ENCODE data around the gene PTH2. TPM values are rescaled to one million over a fixed set of nuclear protein-coding genes. Genes with fewer than 3 reads are reported as not detected.
"Not testable (repeated sequence)": the region's sequence is repeated elsewhere in the genome, so short reads cannot be mapped to it uniquely, and the experiment has no call there.

PTH2 gene
- total RNA-seq, 1 donor from 2014 or later, result not detected

DNA sequence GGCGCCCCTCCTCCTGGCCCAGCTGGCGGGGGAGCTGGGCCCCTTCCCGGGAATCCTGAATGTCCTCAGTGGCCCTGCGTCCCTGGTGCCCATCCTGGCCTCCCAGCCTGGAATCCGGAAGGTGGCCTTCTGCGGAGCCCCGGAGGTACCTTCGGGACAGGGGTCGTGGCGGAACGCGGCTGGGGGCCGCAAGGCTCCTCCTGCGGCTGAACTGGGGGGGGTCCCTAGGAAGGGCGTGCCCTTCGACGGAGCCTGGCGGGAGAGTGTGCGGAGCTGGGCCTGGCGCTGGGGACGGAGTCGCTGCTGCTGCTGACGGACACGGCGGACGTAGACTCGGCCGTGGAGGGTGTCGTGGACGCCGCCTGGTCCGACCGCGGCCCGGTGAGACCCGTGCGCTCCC is 38.4 kb upstream of the PTH2 start:
- TF ChIP-seq, protein P1, sequence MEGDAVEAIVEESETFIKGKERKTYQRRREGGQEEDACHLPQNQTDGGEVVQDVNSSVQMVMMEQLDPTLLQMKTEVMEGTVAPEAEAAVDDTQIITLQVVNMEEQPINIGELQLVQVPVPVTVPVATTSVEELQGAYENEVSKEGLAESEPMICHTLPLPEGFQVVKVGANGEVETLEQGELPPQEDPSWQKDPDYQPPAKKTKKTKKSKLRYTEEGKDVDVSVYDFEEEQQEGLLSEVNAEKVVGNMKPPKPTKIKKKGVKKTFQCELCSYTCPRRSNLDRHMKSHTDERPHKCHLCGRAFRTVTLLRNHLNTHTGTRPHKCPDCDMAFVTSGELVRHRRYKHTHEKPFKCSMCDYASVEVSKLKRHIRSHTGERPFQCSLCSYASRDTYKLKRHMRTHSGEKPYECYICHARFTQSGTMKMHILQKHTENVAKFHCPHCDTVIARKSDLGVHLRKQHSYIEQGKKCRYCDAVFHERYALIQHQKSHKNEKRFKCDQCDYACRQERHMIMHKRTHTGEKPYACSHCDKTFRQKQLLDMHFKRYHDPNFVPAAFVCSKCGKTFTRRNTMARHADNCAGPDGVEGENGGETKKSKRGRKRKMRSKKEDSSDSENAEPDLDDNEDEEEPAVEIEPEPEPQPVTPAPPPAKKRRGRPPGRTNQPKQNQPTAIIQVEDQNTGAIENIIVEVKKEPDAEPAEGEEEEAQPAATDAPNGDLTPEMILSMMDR (IDR thresholded peaks at IDR 0.05), result no peak
- Mint-ChIP-seq H3K27me3 (ENCODE audit: low read depth) (no peaks in the 10 kb centered on the region), H3K4me3 (ENCODE audit: unreplicated experiment) (no peak overlapping the region), H3K27ac (ENCODE audit: unreplicated experiment) (no peak overlapping the region), H3K36me3 (ENCODE audit: low read depth) (no peaks in the 10 kb centered on the region), H3K9me3 (ENCODE audit: low read depth) (no peaks in the 10 kb centered on the region), H3K4me1 (ENCODE audit: low read depth) (no peaks in the 10 kb centered on the region)
- no peak for DNase-seq (ENCODE audit: low spot score)

DNA sequence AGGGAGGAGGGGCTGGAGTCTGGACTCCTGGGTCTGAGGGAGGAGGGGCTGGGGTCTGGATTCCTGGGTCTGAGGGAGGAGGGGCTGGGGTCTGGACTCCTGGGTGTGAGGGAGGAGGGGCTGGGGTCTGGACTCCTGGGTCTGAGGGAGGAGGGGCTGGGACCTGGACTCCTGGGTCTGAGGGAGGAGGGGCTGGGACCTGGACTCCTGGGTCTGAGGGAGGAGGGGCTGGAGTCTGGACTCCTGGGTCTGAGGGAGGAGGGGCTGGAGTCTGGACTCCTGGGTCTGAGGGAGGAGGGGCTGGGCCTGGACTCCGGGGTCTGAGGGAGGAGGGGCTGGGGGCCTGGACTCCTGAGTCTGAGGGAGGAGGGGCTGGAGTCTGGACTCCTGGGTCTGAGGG is 37.9 kb upstream of the PTH2 start:
- not testable (repeated sequence) for H3K27me3 Mint-ChIP-seq (ENCODE audit: low read depth); H3K36me3 Mint-ChIP-seq (ENCODE audit: low read depth); DNase-seq (ENCODE audit: low spot score); H3K4me1 Mint-ChIP-seq (ENCODE audit: low read depth); H3K9me3 Mint-ChIP-seq (ENCODE audit: low read depth); H3K4me3 Mint-ChIP-seq (ENCODE audit: unreplicated experiment); H3K27ac Mint-ChIP-seq (ENCODE audit: unreplicated experiment)

DNA sequence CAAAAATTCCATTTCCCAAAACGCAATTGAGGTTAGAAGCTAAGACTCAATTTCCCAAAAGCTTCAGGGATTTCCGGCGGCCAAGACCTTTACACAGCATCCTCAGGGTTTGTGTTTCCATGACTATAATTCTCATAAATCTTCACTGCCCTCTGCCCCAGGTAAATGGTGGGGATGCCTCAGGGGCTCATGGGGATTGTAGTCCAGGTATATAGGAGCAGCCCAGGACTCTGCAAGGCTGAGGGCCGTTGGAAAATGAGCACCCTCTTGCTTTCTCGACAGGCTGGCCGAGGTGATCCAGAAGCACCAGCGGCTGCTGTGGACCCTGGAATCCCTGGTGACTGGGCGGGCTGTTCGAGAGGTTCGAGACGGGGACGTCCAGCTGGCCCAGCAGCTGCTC is 36.1 kb upstream of the PTH2 start:
- no peak for DNase-seq (ENCODE audit: low spot score)
- H3K36me3 Mint-ChIP-seq (ENCODE audit: low read depth), result no peaks in the 10 kb centered on the region
- TF ChIP-seq, protein P1 (IDR thresholded peaks at IDR 0.05), result no peak
- H3K4me1 Mint-ChIP-seq (ENCODE audit: low read depth), result no peaks in the 10 kb centered on the region
- H3K27me3 Mint-ChIP-seq (ENCODE audit: low read depth), result no peaks in the 10 kb centered on the region
- H3K4me3 Mint-ChIP-seq (ENCODE audit: unreplicated experiment), result no peak overlapping the region
- no peaks in the 10 kb centered on the region for H3K9me3 Mint-ChIP-seq (ENCODE audit: low read depth)
- no peak overlapping the region for H3K27ac Mint-ChIP-seq (ENCODE audit: unreplicated experiment)

DNA sequence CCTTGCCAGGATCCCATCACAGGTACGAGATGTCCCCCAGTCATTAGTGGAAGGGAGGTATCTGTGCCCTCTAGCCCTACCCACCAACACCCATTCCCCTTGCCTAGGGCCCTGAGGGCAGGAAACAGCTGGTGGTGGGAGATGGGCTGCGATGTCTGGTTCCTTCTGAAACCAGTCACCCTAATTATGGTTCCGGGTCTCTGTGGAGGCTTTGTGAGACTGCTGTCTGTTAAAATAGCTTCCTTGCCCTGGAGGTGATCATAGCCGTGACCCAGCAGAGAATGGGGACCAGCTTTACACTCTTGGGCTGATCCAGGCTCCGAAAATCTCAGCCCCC is 35.3 kb upstream of the PTH2 start:
- H3K4me1 Mint-ChIP-seq (ENCODE audit: low read depth), result peaks cover 8% of the 10 kb centered on the region
- no peaks in the 10 kb centered on the region for H3K9me3 Mint-ChIP-seq (ENCODE audit: low read depth)
- no peaks in the 10 kb centered on the region for H3K36me3 Mint-ChIP-seq (ENCODE audit: low read depth)
- no peaks in the 10 kb centered on the region for H3K27me3 Mint-ChIP-seq (ENCODE audit: low read depth)
- no peak overlapping the region for H3K27ac Mint-ChIP-seq (ENCODE audit: unreplicated experiment)
- no peak for DNase-seq (ENCODE audit: low spot score)
- H3K4me3 Mint-ChIP-seq (ENCODE audit: unreplicated experiment), result no peak overlapping the region
- TF ChIP-seq, protein P1 (IDR thresholded peaks at IDR 0.05), result no peak

DNA sequence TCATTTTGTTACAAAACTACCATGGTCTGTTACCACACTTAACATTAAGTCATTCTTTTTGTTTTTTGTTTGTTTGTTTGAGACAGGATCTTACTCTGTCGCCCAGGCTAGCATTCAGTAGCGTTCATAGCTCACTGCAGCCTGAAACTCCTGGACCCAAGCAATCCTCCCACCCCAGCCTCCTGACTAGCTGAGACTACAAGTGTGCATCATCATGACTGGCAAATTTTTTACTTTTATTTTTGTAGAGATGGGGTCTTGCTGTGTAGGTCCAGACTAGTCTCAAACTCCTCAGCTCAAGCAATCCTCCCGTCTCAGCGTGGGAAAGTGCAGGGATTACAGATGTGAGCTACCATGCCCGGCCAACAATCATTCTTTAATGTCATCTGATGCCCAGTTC is 33.1 kb upstream of the PTH2 start:
- Mint-ChIP-seq H3K4me3 (ENCODE audit: unreplicated experiment) (no peak overlapping the region), H3K9me3 (ENCODE audit: low read depth) (no peaks in the 10 kb centered on the region), H3K27me3 (ENCODE audit: low read depth) (no peaks in the 10 kb centered on the region), H3K4me1 (ENCODE audit: low read depth) (peaks cover 21% of the 10 kb centered on the region), H3K36me3 (ENCODE audit: low read depth) (no peaks in the 10 kb centered on the region), H3K27ac (ENCODE audit: unreplicated experiment) (peak overlapping the region; percentile 23)
- no peak for DNase-seq (ENCODE audit: low spot score)
- TF ChIP-seq, protein P1 (IDR thresholded peaks at IDR 0.05), result no peak

DNA sequence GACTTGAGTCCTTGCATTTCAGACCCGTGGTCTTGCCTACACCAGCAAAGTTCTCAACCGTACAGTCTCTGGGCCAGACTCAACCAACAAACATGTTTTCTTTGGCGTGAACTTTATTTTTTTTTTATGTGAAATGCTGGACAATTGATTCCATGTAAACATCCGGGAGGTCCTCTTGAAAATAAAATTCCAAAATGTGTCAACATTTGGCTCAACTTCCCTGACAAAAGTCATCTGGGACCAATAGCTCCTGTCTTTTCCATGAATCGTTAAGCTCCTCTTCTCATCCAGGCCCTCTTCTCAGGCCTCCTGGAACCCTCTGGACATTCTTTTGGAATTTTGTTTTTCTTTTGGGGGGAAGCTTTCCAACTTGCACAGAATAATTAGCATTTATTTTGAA is 32.5 kb upstream of the PTH2 start:
- H3K27ac Mint-ChIP-seq (ENCODE audit: unreplicated experiment), result no peak overlapping the region

More for the DNA sequence above, 32.5 kb upstream of the PTH2 start:
- no peak for DNase-seq (ENCODE audit: low spot score)
- Mint-ChIP-seq H3K36me3 (ENCODE audit: low read depth) (no peaks in the 10 kb centered on the region), H3K27me3 (ENCODE audit: low read depth) (no peaks in the 10 kb centered on the region), H3K9me3 (ENCODE audit: low read depth) (no peaks in the 10 kb centered on the region), H3K4me3 (ENCODE audit: unreplicated experiment) (no peak overlapping the region), H3K4me1 (ENCODE audit: low read depth) (peaks cover 25% of the 10 kb centered on the region)
- TF ChIP-seq, protein P1 (IDR thresholded peaks at IDR 0.05), result no peak
